KMS-11 (cell line): Measurements from ENCODE around the gene CHST14.

Experiments
- H2AFZ ChIP-seq: fragments of 200-600 bp; sonication (generic); 2 replicates; pipeline ENCODE4 v1.6.1; 2016; ENCODE audit warnings: antibody characterized with exemption, mixed run types, low read depth
- H3K27ac ChIP-seq: fragments of 200-600 bp; sonication (generic); 2 replicates; pipeline ENCODE4 v1.6.1; 2016; ENCODE audit warnings: mild to moderate bottlenecking, mixed run types
- H3K27me3 ChIP-seq: fragments of 200-600 bp; sonication (generic); 2 replicates; pipeline ENCODE4 v1.6.1; 2017; ENCODE audit warnings: mild to moderate bottlenecking, low read depth, mixed run types, moderate library complexity; ENCODE audit not compliant: insufficient read depth
- H3K36me3 ChIP-seq: fragments of 200-600 bp; sonication (generic); 2 replicates; pipeline ENCODE4 v1.6.1; 2017; ENCODE audit warnings: mild to moderate bottlenecking, mixed run types; ENCODE audit not compliant: insufficient read depth
- H3K4me1 ChIP-seq: fragments of 200-600 bp; sonication (generic); 2 replicates; pipeline ENCODE4 v1.6.1; 2016; ENCODE audit warnings: mild to moderate bottlenecking, low read depth, mixed run types; ENCODE audit not compliant: poor library complexity, severe bottlenecking
- H3K4me2 ChIP-seq: fragments of 200-600 bp; sonication (generic); 2 replicates; pipeline ENCODE4 v1.7.0; 2016; ENCODE audit warnings: mild to moderate bottlenecking, mixed run types
- H3K4me3 ChIP-seq: fragments of 200-600 bp; sonication (generic); IDR thresholded peaks from 2 replicates; pipeline ENCODE4 v1.6.1; 2017; ENCODE audit warnings: low read depth, low read length, mixed read lengths; ENCODE audit not compliant: insufficient read depth
- H3K79me2 ChIP-seq: fragments of 200-600 bp; sonication (generic); 2 replicates; pipeline ENCODE4 v1.6.1; 2016; ENCODE audit warnings: low read depth, mixed run types; ENCODE audit not compliant: insufficient read depth
- H3K9ac ChIP-seq: fragments of 200-600 bp; sonication (generic); 2 replicates; pipeline ENCODE4 v1.6.1; 2016; ENCODE audit warnings: mild to moderate bottlenecking, mixed run types
- H4K20me1 ChIP-seq: fragments of 200-600 bp; sonication (generic); 2 replicates; pipeline ENCODE4 v1.6.1; 2016; ENCODE audit warnings: mild to moderate bottlenecking, mixed run types; ENCODE audit not compliant: insufficient read depth
- TF ChIP-seq, protein P1 (sequence below): fragments of 200-600 bp; sonication (generic); conservative IDR thresholded peaks from 2 replicates; pipeline ENCODE4 v1.6.1; 2017; ENCODE audit warnings: low read depth, mild to moderate bottlenecking, antibody characterized with exemption, low read length, moderate library complexity, mixed read lengths

CHST14 gene

DNA sequence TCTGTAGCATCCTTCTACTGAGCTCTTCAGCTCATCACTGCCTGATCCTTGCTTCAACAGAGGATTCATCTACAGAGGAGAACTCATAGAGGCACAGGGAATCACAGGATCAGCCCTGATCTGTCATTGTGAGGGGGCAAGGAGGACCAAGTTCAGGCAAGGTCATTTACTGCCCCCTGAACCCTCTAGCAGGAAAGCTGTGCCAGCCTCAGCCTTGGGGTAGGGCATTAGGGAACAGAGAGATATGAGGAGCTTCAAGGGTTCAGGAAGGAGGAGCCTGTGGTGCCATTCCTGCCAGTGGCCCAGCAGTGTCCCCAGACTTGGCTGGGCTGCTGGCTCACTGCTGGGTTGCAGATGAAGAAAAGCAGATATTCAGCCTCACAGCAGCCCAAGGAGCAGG is 8.2 kb downstream of the CHST14 start:
- H3K4me1 ChIP-seq, result peaks cover 13% of the 10 kb centered on the region
- H3K4me2 ChIP-seq, result no peak overlapping the region
- no peaks in the 10 kb centered on the region for H3K79me2 ChIP-seq
- H4K20me1 ChIP-seq, result no peaks in the 10 kb centered on the region
- TF ChIP-seq, protein P1, sequence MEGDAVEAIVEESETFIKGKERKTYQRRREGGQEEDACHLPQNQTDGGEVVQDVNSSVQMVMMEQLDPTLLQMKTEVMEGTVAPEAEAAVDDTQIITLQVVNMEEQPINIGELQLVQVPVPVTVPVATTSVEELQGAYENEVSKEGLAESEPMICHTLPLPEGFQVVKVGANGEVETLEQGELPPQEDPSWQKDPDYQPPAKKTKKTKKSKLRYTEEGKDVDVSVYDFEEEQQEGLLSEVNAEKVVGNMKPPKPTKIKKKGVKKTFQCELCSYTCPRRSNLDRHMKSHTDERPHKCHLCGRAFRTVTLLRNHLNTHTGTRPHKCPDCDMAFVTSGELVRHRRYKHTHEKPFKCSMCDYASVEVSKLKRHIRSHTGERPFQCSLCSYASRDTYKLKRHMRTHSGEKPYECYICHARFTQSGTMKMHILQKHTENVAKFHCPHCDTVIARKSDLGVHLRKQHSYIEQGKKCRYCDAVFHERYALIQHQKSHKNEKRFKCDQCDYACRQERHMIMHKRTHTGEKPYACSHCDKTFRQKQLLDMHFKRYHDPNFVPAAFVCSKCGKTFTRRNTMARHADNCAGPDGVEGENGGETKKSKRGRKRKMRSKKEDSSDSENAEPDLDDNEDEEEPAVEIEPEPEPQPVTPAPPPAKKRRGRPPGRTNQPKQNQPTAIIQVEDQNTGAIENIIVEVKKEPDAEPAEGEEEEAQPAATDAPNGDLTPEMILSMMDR, result no peak
- H3K36me3 ChIP-seq, result no peaks in the 10 kb centered on the region
- no peak overlapping the region for H3K27ac ChIP-seq
- no peaks in the 10 kb centered on the region for H3K27me3 ChIP-seq
- H3K4me3 ChIP-seq, result no peak overlapping the region
- no peak overlapping the region for H2AFZ ChIP-seq
- no peak overlapping the region for H3K9ac ChIP-seq

GRCh38 chr15:40481341-40482074 is 10.7 kb downstream of the CHST14 start:
- no peaks in the 10 kb centered on the region for H3K27me3 ChIP-seq
- no peak overlapping the region for H2AFZ ChIP-seq
- H3K4me3 ChIP-seq, result no peak overlapping the region
- no peak overlapping the region for H3K9ac ChIP-seq
- H3K79me2 ChIP-seq, result no peaks in the 10 kb centered on the region
- no peaks in the 10 kb centered on the region for H3K36me3 ChIP-seq
- H3K27ac ChIP-seq, result no peak overlapping the region
- no peaks in the 10 kb centered on the region for H4K20me1 ChIP-seq
- TF ChIP-seq, protein P1, result no peak
- peaks cover 13% of the 10 kb centered on the region for H3K4me1 ChIP-seq
- no peak overlapping the region for H3K4me2 ChIP-seq

DNA sequence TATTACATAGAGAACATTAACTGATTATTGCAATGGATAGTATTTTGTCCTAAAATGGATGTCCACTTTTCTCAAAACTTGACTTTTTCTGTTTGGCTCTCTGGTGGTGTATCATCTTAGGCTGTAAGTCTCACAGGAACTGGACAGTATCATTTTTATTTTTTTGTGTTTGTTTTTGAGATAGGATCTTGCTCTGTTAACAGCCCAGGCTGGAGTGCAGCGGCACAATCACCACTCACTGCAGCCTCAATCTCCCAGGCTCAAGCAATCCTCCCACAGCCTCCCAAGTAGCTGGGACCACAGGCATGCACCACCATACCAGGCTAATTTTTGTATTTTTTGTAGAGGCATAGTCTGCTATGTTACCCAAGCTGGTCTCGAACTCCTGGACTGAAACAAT is 13.1 kb downstream of the CHST14 start:
- H2AFZ ChIP-seq, result no peak overlapping the region
- H4K20me1 ChIP-seq, result no peaks in the 10 kb centered on the region
- TF ChIP-seq, protein P1, result no peak
- no peaks in the 10 kb centered on the region for H3K27me3 ChIP-seq
- H3K27ac ChIP-seq, result no peak overlapping the region
- no peak overlapping the region for H3K9ac ChIP-seq
- H3K36me3 ChIP-seq, result no peaks in the 10 kb centered on the region
- H3K4me2 ChIP-seq, result no peak overlapping the region
- no peaks in the 10 kb centered on the region for H3K4me1 ChIP-seq
- no peak overlapping the region for H3K4me3 ChIP-seq
- H3K79me2 ChIP-seq, result no peaks in the 10 kb centered on the region

DNA sequence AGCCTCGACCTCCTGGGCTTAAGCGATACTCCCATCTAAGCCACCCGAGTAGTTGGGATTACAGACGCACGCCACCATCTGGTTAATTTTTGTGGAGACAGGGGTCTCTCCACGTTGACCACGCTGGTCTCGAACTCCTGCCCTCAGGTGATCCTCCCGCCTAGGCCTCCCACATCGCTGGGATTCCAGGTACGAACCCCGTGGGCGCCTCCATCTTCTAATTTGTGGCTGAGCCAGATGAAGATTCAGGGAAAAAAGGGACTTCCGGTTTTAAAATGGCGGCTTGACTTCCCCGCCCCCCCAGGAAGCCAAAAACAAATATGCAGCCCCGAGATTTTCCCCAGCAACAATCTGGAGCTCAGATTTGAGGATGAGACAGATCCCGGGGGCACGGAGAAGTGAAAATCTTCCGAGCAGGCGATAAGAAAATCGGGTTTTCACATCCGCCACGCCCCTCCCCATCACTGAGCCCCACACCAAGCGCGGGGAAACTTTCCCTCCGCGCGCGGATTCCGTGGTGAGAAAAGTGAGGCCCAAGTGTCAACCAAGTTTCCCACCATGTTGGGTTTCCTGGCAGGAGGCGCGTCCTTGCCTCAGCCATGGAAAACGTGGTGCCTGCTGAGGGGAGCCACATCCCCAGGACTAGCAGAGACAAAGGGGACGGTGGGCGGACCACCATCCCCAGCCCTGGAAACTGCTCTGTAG is 15.4 kb downstream of the CHST14 start:
- no peaks in the 10 kb centered on the region for H3K4me1 ChIP-seq
- H3K27ac ChIP-seq, result no peak overlapping the region
- H3K4me3 ChIP-seq, result no peak overlapping the region
- H3K9ac ChIP-seq, result no peak overlapping the region
- H3K79me2 ChIP-seq, result no peaks in the 10 kb centered on the region
- no peak overlapping the region for H3K4me2 ChIP-seq
- no peak overlapping the region for H2AFZ ChIP-seq
- H3K36me3 ChIP-seq, result no peaks in the 10 kb centered on the region
- H3K27me3 ChIP-seq, result no peaks in the 10 kb centered on the region
- no peaks in the 10 kb centered on the region for H4K20me1 ChIP-seq
- TF ChIP-seq, protein P1, result no peak
